ENCODE data around the gene IFT20.

DNA sequence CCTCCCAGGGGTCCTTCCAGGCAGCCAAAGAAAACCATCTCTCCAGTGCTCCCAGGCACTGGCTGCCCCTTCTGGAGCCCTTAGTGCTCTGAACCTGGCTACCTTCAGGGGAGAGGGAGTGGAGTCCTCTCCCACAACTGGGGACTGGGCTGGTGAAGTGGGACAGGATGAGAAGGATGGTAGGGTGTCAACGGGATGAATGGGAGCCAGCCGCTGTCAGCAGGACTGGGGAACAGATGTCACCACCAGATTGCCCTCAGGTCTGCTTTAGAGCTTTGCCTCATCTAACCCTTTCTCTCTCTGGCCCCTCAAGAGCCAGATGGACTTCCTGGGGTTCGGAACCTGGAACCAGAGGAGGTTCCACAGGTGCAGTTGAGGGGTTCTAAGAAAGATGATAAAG lies 30.2 kb upstream of the IFT20 start:
- TF ChIP-seq CTCF (conservative IDR thresholded peaks at IDR 0.05; ENCODE audit: low read length): no peak
- no peak for TF ChIP-seq EZH2phosphoT487 (IDR thresholded peaks at IDR 0.05; ENCODE audit: borderline replicate concordance)
